T-helper 2 cell treated with Interferon-gamma antibody and Interleukin-4, amounts not matched to agents 5 μg/mL and 100 μg/mL, for 36 hours (primary cell): Measurements from ENCODE around the gene SMPDL3A.

Source experiments
- DNase-seq: peaks from one replicate; pipeline ENCODE4 v3.0.0; 2021; ENCODE audit warnings: low spot score
- H3K27ac Mint-ChIP-seq: one replicate; pipeline ENCODE4 v1.8.0; 2021; ENCODE audit warnings: mild to moderate bottlenecking, mixed read lengths
- H3K27me3 Mint-ChIP-seq: one replicate; pipeline ENCODE4 v1.8.0; 2021; ENCODE audit warnings: low read depth, mixed read lengths
- H3K36me3 Mint-ChIP-seq: one replicate; pipeline ENCODE4 v1.8.0; 2021; ENCODE audit warnings: low read depth, mixed read lengths
- H3K4me1 Mint-ChIP-seq: one replicate; pipeline ENCODE4 v1.8.0; 2021; ENCODE audit warnings: low read depth, mixed read lengths
- H3K4me3 Mint-ChIP-seq: one replicate; pipeline ENCODE4 v1.8.0; 2022; ENCODE audit warnings: mild to moderate bottlenecking, moderate library complexity, mixed read lengths
- H3K9me3 Mint-ChIP-seq: one replicate; pipeline ENCODE4 v1.8.0; 2021; ENCODE audit warnings: mixed read lengths

Gene SMPDL3A

GRCh38 chr6:122785891-122786290, 3.2 kb upstream of the SMPDL3A start:
- Mint-ChIP-seq H3K36me3 (no peaks in the 10 kb centered on the region), H3K27me3 (peaks cover 62% of the 10 kb centered on the region), H3K4me3 (no peak overlapping the region), H3K27ac (no peak overlapping the region), H3K4me1 (peaks cover 13% of the 10 kb centered on the region), H3K9me3 (no peaks in the 10 kb centered on the region)
- DNase-seq = no peak

GRCh38 chr6:122787721-122788120, 1.3 kb upstream of the SMPDL3A start:
- Mint-ChIP-seq H3K27ac (no peak overlapping the region), H3K27me3 (peaks cover 61% of the 10 kb centered on the region), H3K9me3 (no peaks in the 10 kb centered on the region), H3K4me1 (peaks cover 13% of the 10 kb centered on the region), H3K4me3 (no peak overlapping the region), H3K36me3 (no peaks in the 10 kb centered on the region)
- no peak for DNase-seq

GRCh38 chr6:122788208-122788607, 850 bp upstream of the SMPDL3A start:
- Mint-ChIP-seq H3K4me3 (no peak overlapping the region), H3K9me3 (no peaks in the 10 kb centered on the region), H3K36me3 (no peaks in the 10 kb centered on the region), H3K27ac (no peak overlapping the region), H3K4me1 (peaks cover 13% of the 10 kb centered on the region), H3K27me3 (peaks cover 58% of the 10 kb centered on the region)
- DNase-seq = no peak

- peak overlapping the region; percentile 92 for H3K4me3 Mint-ChIP-seq
- no peak for DNase-seq
- no peaks in the 10 kb centered on the region for H3K36me3 Mint-ChIP-seq
- H3K4me1 Mint-ChIP-seq = peaks cover 13% of the 10 kb centered on the region
- no peaks in the 10 kb centered on the region for H3K9me3 Mint-ChIP-seq
- H3K27ac Mint-ChIP-seq = no peak overlapping the region
- peaks cover 53% of the 10 kb centered on the region for H3K27me3 Mint-ChIP-seq
Measured at GRCh38 chr6:122788663-122789181, 336 bp upstream of the SMPDL3A start.

- no peaks in the 10 kb centered on the region for H3K9me3 Mint-ChIP-seq
- peaks cover 13% of the 10 kb centered on the region for H3K4me1 Mint-ChIP-seq
Measured at GRCh38 chr6:122790028-122790422, 967 bp downstream of the SMPDL3A start.

GRCh38 chr6:122790423-122791309, 1.6 kb downstream of the SMPDL3A start:
- Mint-ChIP-seq H3K27ac (no peak overlapping the region), H3K9me3 (no peaks in the 10 kb centered on the region), H3K36me3 (no peaks in the 10 kb centered on the region), H3K4me3 (peak overlapping the region; percentile 92), H3K27me3 (peaks cover 47% of the 10 kb centered on the region), H3K4me1 (peaks cover 13% of the 10 kb centered on the region)
- DNase-seq = no peak

More at GRCh38 chr6:122790028-122790422, 967 bp downstream of the SMPDL3A start:
- peak overlapping the region; percentile 75 for H3K27ac Mint-ChIP-seq
- H3K36me3 Mint-ChIP-seq = no peaks in the 10 kb centered on the region
- peak overlapping the region; percentile 92 for H3K4me3 Mint-ChIP-seq
- DNase-seq = no peak
- peaks cover 48% of the 10 kb centered on the region for H3K27me3 Mint-ChIP-seq

- no peak overlapping the region for H3K27ac Mint-ChIP-seq
- DNase-seq = no peak
- peaks cover 41% of the 10 kb centered on the region for H3K27me3 Mint-ChIP-seq
- no peak overlapping the region for H3K4me3 Mint-ChIP-seq
- no peaks in the 10 kb centered on the region for H3K9me3 Mint-ChIP-seq
- no peaks in the 10 kb centered on the region for H3K36me3 Mint-ChIP-seq
- H3K4me1 Mint-ChIP-seq = peaks cover 13% of the 10 kb centered on the region
Measured at GRCh38 chr6:122791310-122791679, 2.2 kb downstream of the SMPDL3A start.

GRCh38 chr6:122792766-122793165, 3.7 kb downstream of the SMPDL3A start:
- Mint-ChIP-seq H3K4me3 (no peak overlapping the region), H3K4me1 (peaks cover 15% of the 10 kb centered on the region), H3K27me3 (peaks cover 30% of the 10 kb centered on the region), H3K36me3 (no peaks in the 10 kb centered on the region), H3K27ac (no peak overlapping the region), H3K9me3 (no peaks in the 10 kb centered on the region)
- no peak for DNase-seq

GRCh38 chr6:122797537-122797936, 8.5 kb downstream of the SMPDL3A start:
- Mint-ChIP-seq H3K27ac (no peak overlapping the region), H3K4me3 (no peak overlapping the region), H3K36me3 (no peaks in the 10 kb centered on the region), H3K4me1 (peaks cover 11% of the 10 kb centered on the region), H3K27me3 (peaks cover 3% of the 10 kb centered on the region), H3K9me3 (no peaks in the 10 kb centered on the region)
- no peak for DNase-seq

GRCh38 chr6:122798099-122798641, 9.1 kb downstream of the SMPDL3A start:
- Mint-ChIP-seq H3K27ac (peak overlapping the region; percentile 42), H3K4me1 (peaks cover 11% of the 10 kb centered on the region), H3K4me3 (peak overlapping the region; percentile 4), H3K27me3 (no peaks in the 10 kb centered on the region), H3K9me3 (no peaks in the 10 kb centered on the region), H3K36me3 (no peaks in the 10 kb centered on the region)
- DNase-seq = peak; percentile 52

- Mint-ChIP-seq H3K36me3 (no peaks in the 10 kb centered on the region), H3K27me3 (no peaks in the 10 kb centered on the region), H3K9me3 (no peaks in the 10 kb centered on the region), H3K27ac (no peak overlapping the region), H3K4me3 (no peak overlapping the region), H3K4me1 (peaks cover 11% of the 10 kb centered on the region)
- no peak for DNase-seq
Measured at GRCh38 chr6:122799140-122799745, 10.2 kb downstream of the SMPDL3A start.

GRCh38 chr6:122799916-122800686, 11.0 kb downstream of the SMPDL3A start:
- DNase-seq = no peak
- no peaks in the 10 kb centered on the region for H3K9me3 Mint-ChIP-seq

GRCh38 chr6:122800906-122801305, 11.8 kb downstream of the SMPDL3A start:
- no peak for DNase-seq
- Mint-ChIP-seq H3K36me3 (no peaks in the 10 kb centered on the region), H3K9me3 (no peaks in the 10 kb centered on the region), H3K27me3 (no peaks in the 10 kb centered on the region), H3K4me3 (no peak overlapping the region), H3K27ac (no peak overlapping the region), H3K4me1 (peaks cover 11% of the 10 kb centered on the region)

More at GRCh38 chr6:122799916-122800686, 11.0 kb downstream of the SMPDL3A start:
- Mint-ChIP-seq H3K27me3 (no peaks in the 10 kb centered on the region), H3K4me1 (peaks cover 11% of the 10 kb centered on the region), H3K4me3 (no peak overlapping the region), H3K27ac (no peak overlapping the region), H3K36me3 (no peaks in the 10 kb centered on the region)
